Measurements from ENCODE around the gene KSR2. TPM values are rescaled to one million over a fixed set of nuclear protein-coding genes. Genes with fewer than 3 reads are reported as not detected.

The KSR2 gene
- total RNA-seq, 1 experiment from 2014 or later: 0.15 TPM

GRCh38 chr12:117884161-117884560 is 84.6 kb downstream of the KSR2 start:
- H3K4me1 ChIP-seq (ENCODE audit: control insufficient read depth, insufficient read depth, low read length): no peaks in the 10 kb centered on the region
- intact Hi-C loops (cut with micrococcal nuclease; ENCODE audit: unreplicated experiment) (no loop called here), in situ Hi-C loops (cut with HindIII; ENCODE audit: low pct_unique_long_range_greater_than_20kb, low sequenced_read_pairs) (no loop called here)
- no peak overlapping the region for H3K4me3 ChIP-seq (ENCODE audit: low read depth in 2 of 2, low read length in 2 of 2)
- no peak overlapping the region for H3K27ac ChIP-seq (ENCODE audit: low read length)
- H3K36me3 ChIP-seq (ENCODE audit: control insufficient read depth, insufficient read depth, low read length): no peaks in the 10 kb centered on the region
- no peak for ATAC-seq
- BruUV-seq (replicated peaks): no TSS peak
- DNase-seq (ENCODE audit: low read depth, low spot score): no peak
- no peaks in the 10 kb centered on the region for H3K9me3 ChIP-seq (ENCODE audit: control insufficient read depth, insufficient read depth, low read depth, low read length)
- TF ChIP-seq POLR2AphosphoS5 (IDR thresholded peaks at IDR 0.05; ENCODE audit: low read depth, low read length) (no peak), TCF7L2 (IDR thresholded peaks at IDR 0.05; ENCODE audit: low read depth, low read length) (no peak), REST (IDR thresholded peaks at IDR 0.05; ENCODE audit: insufficient read depth in 1 of 2, low read depth in 2 of 2, low read length in 1 of 2) (no peak)
- ChIA-PET CTCF (interaction anchor here (1.5 kb wide), 1 partner anchor 10 kb away, joined by 5 read pairs; no protein-coding TSS in a partner anchor), POLR2A (no interaction called here)
- H3K27me3 ChIP-seq (ENCODE audit: control insufficient read depth, insufficient read depth, low read length): no peaks in the 10 kb centered on the region; the same call in 1 of the 2 replicates

GRCh38 chr12:117882603-117883184 is 86.1 kb downstream of the KSR2 start:
- H3K4me1 ChIP-seq (ENCODE audit: control insufficient read depth, insufficient read depth, low read length): 0 out of 2 replicates have a peak, but pooled peaks cover 2% of the 10 kb centered on the region
- H3K27ac ChIP-seq (ENCODE audit: low read length): no peak overlapping the region
- ATAC-seq (no peak), DNase-seq (ENCODE audit: low read depth, low spot score) (no peak)
- intact Hi-C loops (cut with micrococcal nuclease; ENCODE audit: unreplicated experiment): no loop called here
- H3K4me3 ChIP-seq (ENCODE audit: low read depth in 2 of 2, low read length in 2 of 2): no peak overlapping the region
- POLR2A ChIA-PET: no interaction called here
- CTCF ChIA-PET: no interaction called here
- no peaks in the 10 kb centered on the region for H3K9me3 ChIP-seq (ENCODE audit: control insufficient read depth, insufficient read depth, low read depth, low read length)
- TF ChIP-seq TCF7L2 (IDR thresholded peaks at IDR 0.05; ENCODE audit: low read depth, low read length) (no peak), SIN3A (IDR thresholded peaks at IDR 0.05; ENCODE audit: borderline replicate concordance, insufficient read depth, low read depth, low read length) (no peak), CTCF (IDR thresholded peaks at IDR 0.05) (no peak)
- H3K27me3 ChIP-seq (ENCODE audit: control insufficient read depth, insufficient read depth, low read length): no peaks in the 10 kb centered on the region; the same call in 1 of the 2 replicates
- no peaks in the 10 kb centered on the region for H3K36me3 ChIP-seq (ENCODE audit: control insufficient read depth, insufficient read depth, low read length)
- no TSS peak for BruUV-seq (replicated peaks)
- in situ Hi-C loops (cut with HindIII; ENCODE audit: low pct_unique_long_range_greater_than_20kb, low sequenced_read_pairs): no loop called here

- POLR2A ChIA-PET: no interaction called here
- Histone ChIP-seq H3K9me3 (ENCODE audit: control insufficient read depth, insufficient read depth, low read depth, low read length) (no peaks in the 10 kb centered on the region), H3K27me3 (ENCODE audit: control insufficient read depth, insufficient read depth, low read length) (no peaks in the 10 kb centered on the region; the same call in 1 of the 2 replicates), H3K4me3 (ENCODE audit: low read depth in 2 of 2, low read length in 2 of 2) (no peak overlapping the region), H3K27ac (ENCODE audit: low read length) (no peak overlapping the region), H3K36me3 (ENCODE audit: control insufficient read depth, insufficient read depth, low read length) (no peaks in the 10 kb centered on the region), H3K4me1 (ENCODE audit: control insufficient read depth, insufficient read depth, low read length) (0 out of 2 replicates have a peak, but pooled peaks cover 2% of the 10 kb centered on the region)
- no peak for DNase-seq (ENCODE audit: low read depth, low spot score)
- intact Hi-C loops (cut with micrococcal nuclease; ENCODE audit: unreplicated experiment) (no loop called here), in situ Hi-C loops (cut with HindIII; ENCODE audit: low pct_unique_long_range_greater_than_20kb, low sequenced_read_pairs) (no loop called here)
- CTCF ChIA-PET: no interaction called here
- TF ChIP-seq TCF7L2 (IDR thresholded peaks at IDR 0.05; ENCODE audit: low read depth, low read length) (no peak), SIN3A (IDR thresholded peaks at IDR 0.05; ENCODE audit: borderline replicate concordance, insufficient read depth, low read depth, low read length) (no peak), REST (IDR thresholded peaks at IDR 0.05; ENCODE audit: insufficient read depth in 1 of 2, low read depth in 2 of 2, low read length in 1 of 2) (no peak), POLR2AphosphoS5 (IDR thresholded peaks at IDR 0.05; ENCODE audit: low read depth, low read length) (no peak), CTCF (IDR thresholded peaks at IDR 0.05) (no peak)
- BruUV-seq (replicated peaks): no TSS peak
- no peak for ATAC-seq
Measured at GRCh38 chr12:117882181-117882580, 86.6 kb downstream of the KSR2 start.
